Cardiac muscle cell (in vitro differentiated cells and primary cell): ENCODE measurements around the gene MRGPRG. TPM values are rescaled to one million over a fixed set of nuclear protein-coding genes. Genes with fewer than 3 reads are reported as not detected.

Experiments used
- DNase-seq, 2 donors: peaks; one replicate each; pipeline versions ENCODE4 v3.0.0 to v3.0.0-alpha.2; 2010 to 2017; ENCODE audit warnings: low read depth in 1 of 2, low spot score in 1 of 2
- H3K27ac ChIP-seq: fragments of 200-600 bp; sonication (generic); 2 replicates; pipeline ENCODE4 v1.5.1; 2016
- H3K27me3 ChIP-seq: fragments of 200-600 bp; sonication (generic); 2 replicates; pipeline ENCODE4 v1.6.0; 2016; ENCODE audit warnings: control low read depth
- H3K36me3 ChIP-seq: fragments of 200-600 bp; sonication (generic); 2 replicates; pipeline ENCODE4 v1.5.1; 2016; ENCODE audit warnings: control low read depth
- H3K4me1 ChIP-seq: fragments of 200-600 bp; sonication (generic); 2 replicates; pipeline ENCODE4 v1.8.1; 2017; ENCODE audit warnings: low read depth, mild to moderate bottlenecking, mixed run types
- H3K4me3 ChIP-seq: fragments of 200-600 bp; sonication (generic); 2 replicates; pipeline ENCODE4 v1.5.1; 2016; ENCODE audit warnings: mild to moderate bottlenecking
- H3K9me3 ChIP-seq: fragments of 200-600 bp; sonication (generic); 2 replicates; pipeline ENCODE4 v1.5.1; 2017; ENCODE audit warnings: low read depth, mild to moderate bottlenecking, control low read depth
- CTCF ChIP-seq: IDR thresholded peaks from 2 replicates; pipeline ENCODE4 v1.5.1; 2012; ENCODE audit warnings: low read depth, mild to moderate bottlenecking, low read length
- polyA plus RNA-seq: library from polyadenylated mRNA; unstranded; fragments of >200 nt; fragmentation: Nextera tagmentation; extraction: Ambion mirVana; gene quantifications from 2 replicates; pipeline ENCODE4 v1.2.1, GENCODE V29; 2016
- total RNA-seq: library from RNA; depleted of rRNA; stranded (reverse); fragments of >200 nt; gene quantifications from 2 replicates; pipeline ENCODE4 v1.2.3, GENCODE V29; 2016

MRGPRG gene
- total and polyA plus RNA-seq, 2 experiments from 2014 or later = not detected

- H3K9me3 ChIP-seq = no peaks in the 10 kb centered on the region
- no peaks in the 10 kb centered on the region for H3K27me3 ChIP-seq
- H3K36me3 ChIP-seq = no peaks in the 10 kb centered on the region
- DNase-seq = no peak
- no peak for TF ChIP-seq CTCF
- no peaks in the 10 kb centered on the region for H3K4me1 ChIP-seq
- H3K4me3 ChIP-seq = no peak overlapping the region
- H3K27ac ChIP-seq = no peak overlapping the region
These were observed 37.7 kb downstream of the MRGPRG start for GRCh38 chr11:3180869-3181268.

GRCh38 chr11:3178349-3178748 is 40.3 kb downstream of the MRGPRG start:
- Histone ChIP-seq H3K4me1 (no peaks in the 10 kb centered on the region), H3K27ac (no peak overlapping the region), H3K4me3 (no peak overlapping the region), H3K9me3 (no peaks in the 10 kb centered on the region), H3K27me3 (no peaks in the 10 kb centered on the region), H3K36me3 (no peaks in the 10 kb centered on the region)
- peak in 1 of 2 donors; percentile 70 for DNase-seq
- TF ChIP-seq CTCF = no peak

GRCh38 chr11:3177931-3178330 is 40.7 kb downstream of the MRGPRG start:
- TF ChIP-seq CTCF = no peak
- H3K36me3 ChIP-seq = no peaks in the 10 kb centered on the region
- no peaks in the 10 kb centered on the region for H3K27me3 ChIP-seq
- H3K27ac ChIP-seq = no peak overlapping the region
- H3K4me1 ChIP-seq = no peaks in the 10 kb centered on the region
- DNase-seq = no peak
- H3K4me3 ChIP-seq = no peak overlapping the region
- H3K9me3 ChIP-seq = no peaks in the 10 kb centered on the region

- no peak for DNase-seq
- H3K36me3 ChIP-seq = no peaks in the 10 kb centered on the region
- H3K9me3 ChIP-seq = no peaks in the 10 kb centered on the region
- no peak for TF ChIP-seq CTCF
- no peak overlapping the region for H3K27ac ChIP-seq
- no peak overlapping the region for H3K4me3 ChIP-seq
- no peaks in the 10 kb centered on the region for H3K4me1 ChIP-seq
- peaks cover 5% of the 10 kb centered on the region for H3K27me3 ChIP-seq
These were observed 42.1 kb downstream of the MRGPRG start for GRCh38 chr11:3176487-3176886.

GRCh38 chr11:3175194-3175593 is 43.4 kb downstream of the MRGPRG start:
- DNase-seq = no peak
- Histone ChIP-seq H3K36me3 (no peaks in the 10 kb centered on the region), H3K27ac (no peak overlapping the region), H3K27me3 (peaks cover 8% of the 10 kb centered on the region), H3K4me3 (no peak overlapping the region), H3K4me1 (peaks cover 2% of the 10 kb centered on the region), H3K9me3 (no peaks in the 10 kb centered on the region)
- no peak for TF ChIP-seq CTCF

GRCh38 chr11:3174387-3174786 is 44.2 kb downstream of the MRGPRG start:
- H3K4me1 ChIP-seq = peaks cover 10% of the 10 kb centered on the region
- H3K27ac ChIP-seq = no peak overlapping the region
- DNase-seq = no peak
- no peak overlapping the region for H3K4me3 ChIP-seq
- H3K27me3 ChIP-seq = peaks cover 8% of the 10 kb centered on the region
- TF ChIP-seq CTCF = no peak
- no peaks in the 10 kb centered on the region for H3K36me3 ChIP-seq
- no peaks in the 10 kb centered on the region for H3K9me3 ChIP-seq
